Measurements from ENCODE around the gene MYO7B. TPM values are rescaled to one million over a fixed set of nuclear protein-coding genes. Genes with fewer than 3 reads are reported as not detected.
A peak's percentile ranks its signal among the peaks of the same experiment; 100 is the strongest.
"Not testable (repeated sequence)": the region's sequence is repeated elsewhere in the genome, so short reads cannot be mapped to it uniquely, and the experiment has no call there.

The MYO7B gene
- total RNA-seq, 1 donor: under 0.01 TPM

DNA sequence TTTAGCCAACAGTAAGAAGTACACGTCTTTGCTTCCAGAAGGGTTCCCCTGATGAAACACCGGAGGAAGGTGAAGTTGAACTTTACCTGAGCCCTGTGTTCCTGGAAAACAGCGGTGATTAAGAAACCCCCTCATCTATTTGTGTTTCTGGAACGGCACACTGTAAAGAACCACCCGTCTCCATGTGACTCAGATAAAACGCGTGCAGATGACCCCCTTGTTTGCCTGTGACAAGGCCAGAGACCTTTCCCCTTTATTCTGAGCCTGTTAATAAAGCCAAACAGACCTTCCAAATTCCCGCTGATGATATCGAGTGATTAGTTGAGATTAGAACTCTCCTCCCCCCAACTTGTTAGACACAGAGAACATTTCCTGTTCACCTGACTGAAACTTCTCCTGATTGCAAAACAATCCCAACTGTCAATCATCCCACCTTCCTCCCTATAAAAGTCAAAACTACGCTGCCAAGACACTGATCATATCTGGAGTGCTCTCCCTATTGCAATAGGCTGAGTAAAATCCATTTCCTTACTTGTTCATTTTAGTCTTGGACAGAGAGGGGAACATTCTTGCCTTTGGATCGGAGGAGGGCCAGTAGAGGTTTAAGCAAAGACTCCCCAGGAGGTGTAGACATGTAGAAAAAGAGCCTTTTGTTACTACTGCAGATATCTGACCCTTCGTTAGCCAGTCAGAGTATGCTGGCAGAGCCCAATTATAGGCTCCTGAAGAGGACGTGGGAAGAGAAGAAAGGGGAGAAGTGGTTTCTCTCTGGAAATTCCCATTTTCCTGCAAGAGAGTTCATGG is 8.3 kb upstream of the MYO7B start:
- TF ChIP-seq, protein P1, sequence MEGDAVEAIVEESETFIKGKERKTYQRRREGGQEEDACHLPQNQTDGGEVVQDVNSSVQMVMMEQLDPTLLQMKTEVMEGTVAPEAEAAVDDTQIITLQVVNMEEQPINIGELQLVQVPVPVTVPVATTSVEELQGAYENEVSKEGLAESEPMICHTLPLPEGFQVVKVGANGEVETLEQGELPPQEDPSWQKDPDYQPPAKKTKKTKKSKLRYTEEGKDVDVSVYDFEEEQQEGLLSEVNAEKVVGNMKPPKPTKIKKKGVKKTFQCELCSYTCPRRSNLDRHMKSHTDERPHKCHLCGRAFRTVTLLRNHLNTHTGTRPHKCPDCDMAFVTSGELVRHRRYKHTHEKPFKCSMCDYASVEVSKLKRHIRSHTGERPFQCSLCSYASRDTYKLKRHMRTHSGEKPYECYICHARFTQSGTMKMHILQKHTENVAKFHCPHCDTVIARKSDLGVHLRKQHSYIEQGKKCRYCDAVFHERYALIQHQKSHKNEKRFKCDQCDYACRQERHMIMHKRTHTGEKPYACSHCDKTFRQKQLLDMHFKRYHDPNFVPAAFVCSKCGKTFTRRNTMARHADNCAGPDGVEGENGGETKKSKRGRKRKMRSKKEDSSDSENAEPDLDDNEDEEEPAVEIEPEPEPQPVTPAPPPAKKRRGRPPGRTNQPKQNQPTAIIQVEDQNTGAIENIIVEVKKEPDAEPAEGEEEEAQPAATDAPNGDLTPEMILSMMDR (IDR thresholded peaks at IDR 0.05; ENCODE audit: extremely low read depth, low read depth, low read length): no peak
- Histone ChIP-seq H3K4me1 (ENCODE audit: insufficient read depth, low read length) (peaks cover 9% of the 10 kb centered on the region), H3K4me3 (ENCODE audit: insufficient read depth, low read length) (peak overlapping the region; percentile 92)

DNA sequence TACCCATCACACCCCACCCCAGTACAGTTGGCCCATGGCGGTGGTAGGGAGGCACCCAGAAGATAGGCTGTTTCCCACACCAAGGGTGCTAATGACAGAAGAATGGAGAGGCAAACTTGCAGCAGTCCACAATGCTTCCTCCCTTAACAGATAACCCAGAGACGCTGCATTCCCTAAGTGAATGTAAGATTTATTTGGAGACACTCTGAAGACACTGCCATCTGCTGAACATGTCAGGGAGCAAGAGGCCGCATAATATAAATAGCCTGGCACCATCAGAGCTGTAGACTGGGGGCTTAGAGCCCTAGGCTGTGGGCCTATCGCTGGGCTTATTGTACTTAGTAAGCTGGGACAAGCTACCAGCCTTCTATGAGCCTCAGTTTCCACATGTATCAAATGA is 7.0 kb upstream of the MYO7B start:
- H3K79me2 ChIP-seq (ENCODE audit: insufficient read depth, low read length): peaks cover 28% of the 10 kb centered on the region
- H4K20me1 ChIP-seq (ENCODE audit: insufficient read depth, low read length): peaks cover 5% of the 10 kb centered on the region
- no peak overlapping the region for H3K4me3 ChIP-seq (ENCODE audit: insufficient read depth, low read length)
- TF ChIP-seq, protein P1 (IDR thresholded peaks at IDR 0.05; ENCODE audit: extremely low read depth, low read depth, low read length): peak; percentile 23
- H3K27me3 ChIP-seq (ENCODE audit: insufficient read depth, low read length): peaks cover 8% of the 10 kb centered on the region
- no peak overlapping the region for H2AFZ ChIP-seq (ENCODE audit: low read length)
- H3K4me1 ChIP-seq (ENCODE audit: insufficient read depth, low read length): peaks cover 9% of the 10 kb centered on the region
- H3K4me2 ChIP-seq (ENCODE audit: insufficient read depth, low read length): no peak overlapping the region
- no peak for DNase-seq (ENCODE audit: insufficient read length, low spot score, missing footprints)
- peaks cover 2% of the 10 kb centered on the region for H3K36me3 ChIP-seq (ENCODE audit: insufficient read depth, low read length)
- H3K9me3 ChIP-seq (ENCODE audit: low read depth, low read length): no peaks in the 10 kb centered on the region
- H3K27ac ChIP-seq (ENCODE audit: low read depth, low read length): no peak overlapping the region

More for the DNA sequence above, 8.3 kb upstream of the MYO7B start:
- peak; percentile 82 for DNase-seq (ENCODE audit: insufficient read length, low spot score, missing footprints)
- peaks cover 5% of the 10 kb centered on the region for H4K20me1 ChIP-seq (ENCODE audit: insufficient read depth, low read length)
- peaks cover 15% of the 10 kb centered on the region for H3K36me3 ChIP-seq (ENCODE audit: insufficient read depth, low read length)
- peak overlapping the region; percentile 99 for H3K27ac ChIP-seq (ENCODE audit: low read depth, low read length)
- peaks cover 40% of the 10 kb centered on the region for H3K79me2 ChIP-seq (ENCODE audit: insufficient read depth, low read length)
- no peaks in the 10 kb centered on the region for H3K27me3 ChIP-seq (ENCODE audit: insufficient read depth, low read length)
- peak overlapping the region; percentile 79 for H2AFZ ChIP-seq (ENCODE audit: low read length)
- peak overlapping the region; percentile 85 for H3K4me2 ChIP-seq (ENCODE audit: insufficient read depth, low read length)
- no peaks in the 10 kb centered on the region for H3K9me3 ChIP-seq (ENCODE audit: low read depth, low read length)

DNA sequence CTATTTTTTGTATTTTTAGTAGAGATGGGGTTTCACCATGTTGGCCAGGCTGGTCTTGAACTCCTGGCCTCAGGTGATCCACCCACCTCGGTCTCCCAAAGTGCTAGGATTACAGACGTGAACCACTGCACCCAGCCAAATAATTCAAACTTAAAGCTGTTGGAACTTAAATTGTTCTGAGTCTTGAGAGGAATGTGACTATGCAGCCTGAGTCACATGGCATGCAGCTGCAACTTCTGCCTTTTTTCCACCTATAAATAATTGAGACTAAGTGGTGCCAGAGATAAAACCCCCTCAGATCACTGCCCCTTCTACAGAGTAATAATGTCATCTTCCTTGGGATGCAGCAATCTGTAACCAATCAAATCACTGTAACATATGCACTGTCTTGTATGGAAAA is 6.1 kb upstream of the MYO7B start:
- peaks cover 16% of the 10 kb centered on the region for H3K27me3 ChIP-seq (ENCODE audit: insufficient read depth, low read length)
- H3K79me2 ChIP-seq (ENCODE audit: insufficient read depth, low read length): peaks cover 18% of the 10 kb centered on the region
- H4K20me1 ChIP-seq (ENCODE audit: insufficient read depth, low read length); H3K9me3 ChIP-seq (ENCODE audit: low read depth, low read length); DNase-seq (ENCODE audit: insufficient read length, low spot score, missing footprints); H3K4me3 ChIP-seq (ENCODE audit: insufficient read depth, low read length); H3K4me2 ChIP-seq (ENCODE audit: insufficient read depth, low read length); H3K4me1 ChIP-seq (ENCODE audit: insufficient read depth, low read length); H3K27ac ChIP-seq (ENCODE audit: low read depth, low read length); H3K36me3 ChIP-seq (ENCODE audit: insufficient read depth, low read length); H2AFZ ChIP-seq (ENCODE audit: low read length): not testable (repeated sequence)

DNA sequence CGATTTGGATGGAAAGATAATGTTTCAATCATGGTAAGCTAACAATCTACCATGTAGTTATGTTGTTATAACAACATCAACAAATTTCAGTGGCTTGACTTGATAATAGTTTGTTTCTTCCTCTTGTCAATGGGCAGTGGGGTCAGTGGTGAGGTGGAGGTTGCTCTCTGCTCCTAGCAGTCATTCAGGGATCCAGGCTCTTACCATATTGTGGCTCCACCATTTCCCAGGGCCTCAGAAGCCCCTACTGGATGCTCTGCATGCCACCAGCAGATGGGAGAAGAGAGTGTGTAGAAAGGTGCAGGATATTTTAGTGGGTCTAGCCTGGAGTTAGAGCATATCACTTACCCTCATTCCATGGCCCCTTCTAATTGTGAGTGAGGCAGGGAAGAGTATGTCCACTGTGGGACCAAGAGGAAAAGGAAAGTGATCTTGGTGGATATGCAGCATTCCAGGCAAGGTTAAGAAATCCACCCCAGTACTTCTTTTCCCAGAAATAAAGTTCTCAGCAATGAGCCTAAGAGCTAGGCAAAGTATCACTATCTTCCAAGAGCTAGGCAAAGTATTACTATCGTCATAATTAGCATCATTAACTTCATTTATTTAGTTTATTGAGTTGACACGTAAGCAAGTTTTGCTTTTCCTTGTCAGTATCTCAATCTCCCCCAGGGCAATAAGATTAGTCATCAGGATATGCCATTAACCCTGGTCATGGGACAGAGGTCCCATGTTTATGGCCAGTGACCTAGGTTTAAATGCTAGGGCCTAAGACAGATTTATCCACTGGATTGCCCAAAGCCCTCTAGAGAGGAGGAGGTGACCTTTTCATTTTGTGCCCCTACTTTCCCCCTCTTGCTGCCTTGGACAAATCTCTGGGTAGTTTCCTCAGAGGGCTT is 5.0 kb upstream of the MYO7B start:
- Histone ChIP-seq H3K4me1 (ENCODE audit: insufficient read depth, low read length) (peaks cover 6% of the 10 kb centered on the region), H3K36me3 (ENCODE audit: insufficient read depth, low read length) (no peaks in the 10 kb centered on the region), H3K4me3 (ENCODE audit: insufficient read depth, low read length) (no peak overlapping the region), H2AFZ (ENCODE audit: low read length) (no peak overlapping the region), H3K4me2 (ENCODE audit: insufficient read depth, low read length) (no peak overlapping the region), H3K27ac (ENCODE audit: low read depth, low read length) (no peak overlapping the region), H3K79me2 (ENCODE audit: insufficient read depth, low read length) (peaks cover 8% of the 10 kb centered on the region), H3K9me3 (ENCODE audit: low read depth, low read length) (no peaks in the 10 kb centered on the region), H4K20me1 (ENCODE audit: insufficient read depth, low read length) (peaks cover 1% of the 10 kb centered on the region), H3K27me3 (ENCODE audit: insufficient read depth, low read length) (peaks cover 20% of the 10 kb centered on the region)
- TF ChIP-seq, protein P1 (IDR thresholded peaks at IDR 0.05; ENCODE audit: extremely low read depth, low read depth, low read length): no peak
- DNase-seq (ENCODE audit: insufficient read length, low spot score, missing footprints): no peak
